NCI-H2196 treated with DMSO at 0.1 percent for 48 hours (cell line): ENCODE data around the gene SHISA9.

Experiments used
- DNase-seq: peaks from one replicate; lab custom pipeline; 2025; ENCODE audit not compliant: unreplicated experiment; lab: John Stamatoyannopoulos, UW

Gene SHISA9

DNA sequence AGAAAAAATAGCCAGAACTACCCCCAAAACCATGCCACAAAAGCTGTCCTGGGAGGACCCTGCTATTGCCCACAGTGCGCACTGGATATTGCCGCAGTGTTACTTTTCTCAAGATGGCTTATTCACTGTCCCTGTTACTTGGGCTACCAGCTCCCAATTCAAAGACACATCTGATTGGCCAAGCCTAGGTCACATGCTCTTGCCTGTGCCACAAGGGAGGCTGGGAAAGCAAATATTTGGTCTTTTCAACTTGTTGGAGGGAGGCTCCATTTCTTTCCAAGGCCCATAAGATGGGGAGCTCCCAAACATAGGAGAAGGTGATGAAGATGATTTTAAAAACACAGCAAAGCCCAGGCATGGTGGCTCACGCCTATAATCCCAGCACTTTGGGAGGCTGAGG lies 257.0 kb downstream of the SHISA9 start:
- DNase-seq = no peak

DNA sequence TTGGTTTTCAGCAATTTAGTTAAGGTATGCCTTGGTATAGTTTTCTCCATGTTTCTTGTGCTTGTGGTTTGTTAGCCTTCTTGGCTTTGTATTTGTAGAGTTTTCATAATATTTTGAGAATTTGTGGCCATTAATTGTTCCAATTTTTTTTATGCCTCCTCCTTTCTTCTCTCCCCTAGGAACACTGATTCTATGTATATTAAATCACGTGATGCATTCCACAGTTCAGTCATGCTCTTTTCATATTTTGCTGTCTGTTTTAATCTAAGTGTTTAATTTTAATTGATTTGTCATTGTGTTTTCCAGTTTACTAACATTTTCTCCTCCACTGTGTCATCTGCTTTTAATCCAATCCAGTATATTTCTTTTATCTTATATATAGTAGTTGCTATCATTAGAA lies 263.6 kb downstream of the SHISA9 start:
- no peak for DNase-seq

DNA sequence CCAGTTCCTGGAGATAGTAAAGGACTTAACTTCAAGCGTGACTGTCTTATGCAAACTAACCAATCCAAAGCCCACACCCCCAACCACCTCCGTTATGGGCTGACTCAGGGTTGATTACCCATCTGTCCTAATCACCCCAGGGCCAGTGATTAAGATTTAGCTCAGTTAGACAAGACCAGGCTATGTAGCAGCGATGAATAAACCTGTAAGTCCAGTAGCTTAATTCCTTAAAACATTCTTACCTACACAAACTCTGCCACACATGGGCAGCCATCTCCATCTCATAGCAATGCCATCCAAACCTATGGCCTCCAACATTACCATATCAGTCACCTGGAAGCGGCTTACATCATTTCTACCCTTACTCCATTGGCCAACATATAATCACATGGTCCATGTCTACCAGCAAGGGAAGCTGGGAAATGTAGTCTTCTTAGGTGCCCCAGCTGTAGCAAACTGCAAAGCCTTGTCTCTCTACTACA lies 266.7 kb downstream of the SHISA9 start:
- no peak for DNase-seq

DNA sequence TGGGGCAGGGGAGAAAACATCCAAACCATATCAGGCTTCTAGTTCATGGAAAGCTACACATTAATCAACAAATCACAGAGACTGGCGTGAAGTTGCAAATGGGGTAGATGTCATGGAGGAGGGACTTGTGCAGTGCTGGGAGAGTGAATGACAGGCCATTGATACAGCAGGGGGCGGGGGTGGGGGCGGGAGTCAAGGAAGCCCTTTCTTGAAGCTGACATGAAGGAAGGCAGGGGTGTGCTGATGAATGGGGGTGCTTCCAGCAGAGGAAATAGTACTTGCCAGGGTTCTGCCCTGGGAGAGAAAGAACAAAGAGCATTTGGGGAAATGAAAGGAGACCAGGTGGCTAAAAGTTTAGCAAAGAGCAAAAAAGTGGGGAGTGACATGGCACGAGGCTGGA lies 269.9 kb downstream of the SHISA9 start:
- DNase-seq = no peak

DNA sequence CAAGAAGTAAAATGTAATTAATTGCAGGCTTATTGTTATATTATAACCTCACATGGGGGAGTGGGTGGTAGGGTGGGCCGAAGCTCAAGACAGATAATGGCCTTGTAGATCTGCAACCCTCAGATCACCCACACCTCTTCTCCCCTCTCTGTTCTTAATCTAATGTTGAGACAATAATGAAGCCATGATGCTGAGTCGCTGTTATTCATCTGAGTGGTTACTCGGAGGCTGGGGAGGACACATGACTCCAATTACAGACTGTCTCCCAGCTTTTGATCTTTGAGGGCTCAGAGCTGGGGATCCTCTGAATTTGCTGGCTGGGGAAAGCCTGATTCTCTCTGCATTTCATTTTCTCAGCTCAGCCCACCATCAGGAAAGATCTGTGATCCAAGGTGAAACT lies 275.3 kb downstream of the SHISA9 start:
- DNase-seq = no peak

DNA sequence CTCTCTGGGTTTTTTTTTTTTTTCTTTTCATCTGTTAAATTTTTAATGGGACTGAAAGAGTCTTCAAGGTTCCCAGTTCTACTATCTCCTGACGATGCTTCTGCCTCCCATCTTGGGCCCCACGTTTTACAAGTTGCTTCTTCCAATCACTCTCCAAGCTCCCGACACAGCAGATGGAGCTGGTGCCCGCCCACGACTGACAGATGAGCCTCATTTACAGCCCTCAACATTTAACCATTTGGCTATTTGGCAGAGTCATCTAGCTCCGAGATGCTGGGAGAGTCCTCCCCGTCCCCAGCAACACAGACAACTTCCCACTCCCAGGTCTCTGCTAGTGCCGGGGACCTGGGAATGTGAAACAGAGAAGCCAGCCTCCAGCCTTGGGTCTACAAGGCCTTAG lies 276.9 kb downstream of the SHISA9 start:
- no peak for DNase-seq

DNA sequence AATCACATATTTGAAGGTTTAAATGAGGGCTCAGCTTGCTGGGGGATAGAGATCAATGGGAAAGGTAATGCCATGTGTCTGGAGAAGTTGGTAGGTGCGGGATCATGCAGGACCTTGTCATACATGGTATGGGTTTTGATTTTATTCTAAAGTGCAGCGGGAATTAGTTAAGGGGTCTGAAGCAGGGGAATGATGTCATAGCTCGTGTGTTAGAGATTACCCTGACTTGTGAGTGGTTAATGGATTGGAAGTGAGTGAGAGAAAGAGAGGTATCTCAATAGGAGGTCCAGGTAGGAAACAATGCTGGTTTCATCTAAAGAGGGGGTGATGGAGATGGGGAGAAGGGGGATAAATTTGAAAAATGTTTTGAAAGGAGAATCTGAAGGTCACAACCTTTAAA lies 280.0 kb downstream of the SHISA9 start:
- DNase-seq = no peak

DNA sequence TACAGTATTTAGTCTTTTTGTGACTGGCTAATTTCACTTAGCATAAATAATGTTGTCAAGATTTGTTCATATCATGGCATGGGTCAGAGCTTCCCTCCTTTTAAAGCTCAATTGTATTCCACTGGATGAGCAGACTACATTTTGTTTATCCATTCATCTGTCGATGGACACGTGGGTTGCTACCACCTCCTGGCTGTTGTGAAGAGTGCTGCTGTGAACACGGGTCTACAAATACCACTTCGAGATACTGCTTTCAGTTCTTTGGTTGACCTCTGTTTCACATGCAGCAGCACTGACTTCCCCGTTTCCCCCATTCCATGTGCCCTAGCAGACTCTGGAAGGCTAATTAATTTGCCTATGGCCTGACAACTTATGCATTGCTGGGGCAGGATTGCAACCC lies 285.4 kb downstream of the SHISA9 start:
- DNase-seq = no peak

DNA sequence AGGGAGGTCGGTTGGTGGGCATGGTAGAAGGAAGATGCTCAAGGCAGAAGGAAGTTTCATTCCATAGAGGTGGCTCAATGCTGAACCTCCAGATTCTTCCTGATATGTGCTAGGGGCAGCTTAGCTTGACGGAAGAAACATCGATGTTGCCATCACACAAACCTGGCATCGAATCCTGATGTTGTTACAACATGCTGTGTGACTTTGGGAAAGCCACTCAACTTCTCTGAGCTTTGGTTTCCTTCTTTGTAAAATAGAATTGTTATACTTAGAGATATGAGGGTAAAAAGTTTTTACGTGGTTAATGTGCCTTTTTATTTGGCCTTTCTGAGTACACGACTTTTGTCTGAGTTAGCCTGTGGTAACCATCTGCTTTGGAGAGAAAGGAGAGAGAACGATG lies 287.9 kb downstream of the SHISA9 start:
- DNase-seq = no peak

DNA sequence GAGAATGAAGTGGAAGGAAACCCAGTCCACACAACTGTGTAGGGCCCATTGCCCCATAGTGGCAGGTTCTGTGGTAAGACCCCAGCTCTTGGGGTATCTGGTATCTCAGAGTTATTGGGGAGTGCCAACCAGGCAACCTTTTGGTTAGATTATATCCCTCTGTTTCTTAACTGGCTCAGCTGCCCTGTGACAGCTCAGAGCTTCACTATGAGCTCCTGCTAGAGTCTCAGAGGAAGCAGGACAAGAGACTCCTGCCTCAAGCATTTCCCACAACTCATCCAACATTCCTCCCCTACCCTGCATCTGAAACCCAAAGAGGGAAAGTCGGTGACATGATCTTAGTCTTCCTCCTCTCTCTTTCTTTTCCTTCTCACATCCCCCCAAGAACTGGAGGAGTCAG lies 292.3 kb downstream of the SHISA9 start:
- no peak for DNase-seq

DNA sequence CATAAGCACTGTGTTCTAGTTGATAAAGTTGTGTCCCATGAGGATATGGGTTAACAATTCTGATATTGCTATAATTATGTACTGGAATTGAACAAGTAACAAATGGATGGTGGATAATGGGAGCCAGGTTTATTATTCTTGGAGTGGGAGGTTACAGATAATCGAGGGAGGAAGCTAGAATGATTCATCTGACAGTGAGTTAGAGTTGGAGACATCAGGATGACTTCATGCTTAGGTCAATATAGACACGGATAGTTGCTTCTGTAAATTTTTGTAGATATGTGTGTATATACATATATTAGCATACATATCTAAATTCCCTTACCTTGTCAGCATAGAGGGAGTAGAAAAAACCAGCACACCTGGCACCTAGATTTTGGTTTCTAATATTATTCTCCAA lies 293.4 kb downstream of the SHISA9 start:
- no peak for DNase-seq

DNA sequence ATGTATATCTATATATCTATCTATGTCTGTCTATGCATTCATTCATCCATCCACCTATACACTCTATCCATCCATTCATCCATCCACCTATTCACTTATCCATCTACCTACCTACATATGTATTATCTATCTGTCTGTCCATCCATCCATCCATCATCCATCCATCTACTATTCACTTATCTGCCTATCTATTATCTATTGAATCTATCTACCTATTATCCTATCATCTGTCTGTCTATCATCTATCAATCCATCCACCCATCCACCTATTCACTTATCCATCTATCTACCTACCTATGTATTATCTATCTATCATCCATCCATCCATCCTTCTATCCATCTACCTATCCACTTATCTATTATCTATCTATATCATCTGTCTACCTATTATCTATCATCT lies 302.3 kb downstream of the SHISA9 start:
- no peak for DNase-seq

DNA sequence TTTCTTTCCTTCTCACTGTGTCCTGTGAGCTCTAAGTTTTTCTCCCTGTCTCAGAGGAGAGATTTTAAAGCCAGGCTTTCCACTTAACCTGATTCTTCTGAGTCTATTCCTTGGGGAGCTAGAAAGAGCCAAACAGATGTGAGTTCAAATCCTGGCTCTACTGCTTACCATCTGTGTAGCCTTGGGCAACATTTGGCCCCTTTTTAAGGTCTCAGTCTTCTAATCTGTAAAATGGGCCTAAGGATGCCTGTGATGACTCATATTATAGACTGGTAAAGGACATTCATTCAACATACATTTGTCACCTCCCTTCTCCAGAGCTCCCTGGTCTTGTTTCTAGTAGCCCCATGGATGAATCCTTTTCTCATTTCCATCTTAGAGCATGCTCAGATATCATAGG lies 304.0 kb downstream of the SHISA9 start:
- DNase-seq = no peak

DNA sequence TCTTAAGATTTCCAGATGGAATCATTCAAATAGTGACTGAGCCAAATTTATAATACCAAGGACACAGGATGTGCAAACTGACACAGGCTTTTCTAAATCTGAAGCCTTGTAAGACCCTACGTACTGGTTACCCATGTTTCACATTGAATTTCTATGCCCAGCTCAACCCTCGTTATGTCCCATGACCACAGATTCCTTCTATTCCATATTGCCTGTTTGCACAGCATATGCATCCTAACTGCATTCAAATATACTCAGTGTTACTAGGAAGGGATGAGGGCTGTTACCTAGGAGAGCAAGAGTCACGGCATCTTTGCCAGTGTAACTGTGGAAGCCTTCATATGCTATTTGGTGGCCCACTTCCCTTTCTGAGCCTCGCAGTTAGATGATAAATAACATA lies 305.2 kb downstream of the SHISA9 start:
- DNase-seq = no peak

DNA sequence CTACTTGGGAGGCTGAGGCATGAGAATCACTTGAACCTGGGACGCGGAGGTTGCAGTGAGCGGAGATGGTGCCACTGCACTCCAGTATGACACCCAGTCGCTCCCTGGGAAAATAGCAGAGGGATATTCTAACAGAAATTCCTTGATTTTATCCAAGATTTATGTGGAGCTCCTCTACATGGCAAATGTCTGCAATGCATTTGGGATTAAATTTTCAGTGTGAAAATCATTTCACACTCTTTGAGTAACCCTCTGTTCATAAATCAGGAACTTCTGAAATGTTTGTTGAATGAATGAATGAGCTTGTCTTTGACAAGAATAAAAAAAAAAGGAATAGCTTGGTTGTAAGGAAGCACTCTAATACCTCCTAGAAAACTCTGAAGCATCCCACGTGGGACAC lies 305.8 kb downstream of the SHISA9 start:
- DNase-seq = no peak

DNA sequence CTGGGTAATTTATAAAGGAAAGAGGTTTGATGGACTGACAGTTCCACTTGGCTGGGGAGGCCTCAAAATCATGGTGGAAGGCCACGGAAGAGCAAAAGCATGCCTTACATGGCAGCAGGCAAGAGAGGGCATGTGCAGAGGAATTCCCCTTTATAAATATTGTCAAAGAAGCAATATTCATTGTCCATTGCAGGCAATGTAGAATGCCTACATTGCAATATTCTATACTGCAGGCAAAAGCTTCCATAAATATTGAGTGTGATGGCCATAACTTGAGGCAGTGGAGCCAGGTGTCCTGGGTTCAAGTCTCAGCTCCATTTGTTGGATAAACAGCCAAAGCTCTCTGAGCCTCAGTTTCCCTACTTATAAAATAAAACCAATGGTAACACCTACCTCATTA lies 322.3 kb downstream of the SHISA9 start:
- DNase-seq = no peak

DNA sequence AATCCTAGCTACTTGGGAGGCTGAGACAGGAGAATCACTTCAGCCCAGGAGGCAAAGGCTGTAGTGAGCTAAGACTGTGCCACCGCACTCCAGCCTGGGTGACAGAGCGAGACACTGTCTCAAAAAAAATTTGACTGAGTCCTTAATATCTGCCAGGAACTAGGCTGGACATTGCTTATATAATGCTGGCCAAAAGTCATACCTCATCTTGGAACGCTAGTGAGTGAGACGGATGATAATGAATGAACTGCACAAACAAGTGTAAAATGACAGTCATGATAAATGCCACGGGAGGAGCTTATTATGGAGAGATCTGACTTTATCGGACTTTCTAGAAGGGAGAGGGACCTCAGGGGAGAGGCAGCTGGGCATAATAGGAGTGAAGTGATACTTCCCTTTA lies 327.6 kb downstream of the SHISA9 start:
- DNase-seq = no peak

DNA sequence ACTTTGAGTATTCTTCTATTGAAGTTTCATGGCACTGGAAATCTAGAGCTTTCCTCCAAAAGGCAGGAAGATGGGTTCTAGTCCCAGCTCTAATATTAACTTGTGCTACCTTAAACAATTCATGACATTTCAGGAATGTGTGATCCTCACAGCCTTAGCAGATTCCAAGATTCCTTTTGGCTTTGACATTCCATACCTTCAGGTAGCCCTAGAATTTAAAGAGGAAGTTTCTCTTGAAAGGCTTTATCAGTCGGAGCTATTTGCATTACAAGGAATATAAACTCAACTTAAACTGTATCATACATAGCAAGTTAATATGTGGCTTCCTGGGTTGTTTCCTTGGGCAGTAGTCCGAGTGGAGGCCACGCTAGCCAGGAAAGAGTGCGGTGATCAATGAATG lies 330.0 kb downstream of the SHISA9 start:
- no peak for DNase-seq

DNA sequence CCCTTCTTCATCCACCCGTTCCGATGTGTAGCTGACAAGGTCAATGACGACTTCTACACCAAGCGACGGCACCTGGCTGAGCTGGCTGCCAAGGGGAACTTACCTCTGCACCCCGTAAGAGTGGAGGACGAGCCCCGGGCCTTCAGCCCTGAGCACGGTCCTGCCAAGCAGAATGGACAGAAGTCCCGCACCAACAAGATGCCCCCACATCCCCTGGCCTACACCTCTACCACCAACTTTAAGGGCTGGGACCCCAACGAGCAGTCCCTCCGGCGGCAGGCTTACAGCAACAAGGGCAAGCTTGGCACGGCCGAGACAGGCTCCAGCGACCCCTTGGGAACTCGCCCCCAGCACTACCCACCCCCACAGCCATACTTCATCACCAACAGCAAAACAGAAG lies 333.6 kb downstream of the SHISA9 start:
- DNase-seq = no peak

DNA sequence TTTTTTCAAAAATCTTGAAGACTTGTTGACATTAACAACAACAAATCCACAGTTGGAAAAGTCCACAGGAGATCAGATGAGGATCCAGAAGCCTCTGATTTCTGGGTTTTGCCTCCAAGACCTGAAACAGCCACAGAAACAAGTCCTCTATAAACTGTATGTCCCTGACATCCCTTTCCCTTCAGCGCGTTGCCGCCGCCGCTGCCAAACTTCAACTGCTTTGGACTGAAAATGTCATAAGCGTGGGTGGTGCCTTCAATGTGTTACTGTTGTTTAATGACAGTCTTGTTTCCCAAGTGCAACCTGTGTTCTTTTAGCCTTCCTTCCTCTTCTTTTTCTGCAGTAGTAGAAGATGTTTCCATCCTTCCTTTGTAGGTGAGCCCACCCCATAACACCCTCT lies 334.9 kb downstream of the SHISA9 start:
- no peak for DNase-seq

DNA sequence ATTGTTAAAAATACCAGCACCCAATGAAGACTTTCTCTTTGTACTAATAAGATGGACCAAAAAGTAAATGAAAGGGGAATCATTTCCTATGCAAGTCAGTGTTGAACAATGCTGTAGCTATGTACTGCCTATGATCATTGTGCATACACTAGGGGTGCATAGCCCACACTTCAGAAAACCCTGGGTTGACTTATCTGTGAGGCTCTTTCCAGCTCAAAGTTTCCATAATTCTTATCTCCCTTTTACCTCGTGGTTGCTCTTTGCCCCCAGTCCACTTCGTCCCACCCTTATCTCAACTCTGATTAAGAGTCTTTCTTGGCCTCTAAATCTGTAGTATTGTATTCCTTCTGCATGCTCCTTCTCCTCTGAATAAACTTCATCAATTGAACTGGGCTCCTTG lies 336.8 kb downstream of the SHISA9 start:
- DNase-seq = no peak

DNA sequence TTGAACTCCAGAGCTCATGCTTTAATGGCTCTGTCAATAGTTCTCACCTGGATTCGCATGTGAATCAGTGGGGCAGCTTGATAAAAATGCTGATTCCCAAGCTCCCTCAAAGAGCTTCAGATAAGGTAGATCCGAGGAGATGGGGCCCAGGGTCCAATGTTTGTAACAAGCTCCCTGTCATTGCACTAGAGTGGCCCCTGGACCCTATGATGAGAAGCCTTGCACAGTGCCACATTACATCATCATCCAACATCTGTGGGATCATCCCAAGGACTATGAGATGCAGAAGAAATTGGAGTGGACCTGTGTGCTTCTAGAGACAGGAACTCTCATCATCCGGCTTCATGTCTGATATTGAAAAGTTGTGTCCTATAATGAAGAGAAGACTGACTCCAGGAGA lies 340.8 kb downstream of the SHISA9 start:
- DNase-seq = no peak

DNA sequence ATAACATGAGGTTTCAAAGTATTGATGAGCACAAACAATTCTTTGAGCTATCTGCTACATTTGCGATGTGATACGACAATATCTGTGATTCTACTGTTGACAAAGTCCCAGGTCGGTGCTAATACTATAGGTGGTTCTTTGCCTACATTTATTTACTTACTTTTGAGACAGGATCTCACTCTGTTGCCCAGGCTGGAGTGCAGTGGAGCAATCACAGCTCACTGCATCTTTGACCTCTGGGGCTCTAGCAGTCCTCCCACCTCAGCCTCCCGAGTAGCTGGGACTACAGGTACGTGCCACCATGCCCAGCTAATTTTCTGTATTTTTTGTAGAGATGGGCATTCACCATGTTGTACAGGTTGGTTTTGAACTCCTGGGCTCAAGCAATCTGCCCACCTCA lies 343.4 kb downstream of the SHISA9 start:
- no peak for DNase-seq

DNA sequence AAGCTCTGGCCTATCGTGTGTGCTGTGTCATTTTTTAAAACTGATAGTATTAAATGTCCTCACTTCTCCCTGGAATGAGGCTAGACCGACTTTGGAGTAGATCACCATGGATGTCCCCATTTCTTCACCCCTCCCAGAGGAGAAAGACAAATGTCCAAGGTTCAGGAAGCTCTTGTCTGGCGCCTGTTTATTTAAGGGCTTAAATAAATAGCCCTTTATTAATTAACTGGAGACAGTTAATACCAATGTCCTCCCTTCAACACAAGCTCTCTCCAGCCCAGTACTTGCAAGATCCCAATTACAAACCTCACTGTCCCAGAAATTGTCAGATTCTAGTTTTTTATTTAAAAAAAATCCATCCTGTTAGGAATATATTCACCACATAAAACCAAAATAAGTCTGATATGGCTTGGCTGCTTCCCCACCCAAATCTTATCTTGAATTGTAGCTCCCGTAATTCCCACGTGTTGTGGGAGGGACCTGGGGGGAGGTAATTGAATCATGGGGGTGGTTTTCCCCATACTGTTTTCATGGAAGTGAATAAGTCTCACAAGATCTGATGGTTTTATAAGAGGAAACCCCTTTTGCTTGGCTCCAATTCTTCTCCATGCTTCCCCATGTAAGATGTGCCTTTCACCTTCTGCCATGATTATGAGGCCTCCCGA lies 344.4 kb downstream of the SHISA9 start:
- no peak for DNase-seq
